Fibroblast of lung (primary cell): ENCODE data around the gene NEFH.

ENCODE experiments used
- CTCF ChIP-seq, 2 donors: IDR thresholded peaks in 1 of 2; conservative IDR thresholded peaks in 1 of 2; 1 replicate in 1 of 2; 2 replicates in 1 of 2; pipeline ENCODE4 v1.5.1; 2011 to 2012; ENCODE audit warnings: low read length in 2 of 2, control low read depth in 1 of 2, inconsistent platforms in 1 of 2, low read depth in 1 of 2, mild to moderate bottlenecking in 1 of 2
- EZH2 ChIP-seq: IDR thresholded peaks from 2 replicates; pipeline ENCODE4 v1.5.1; 2012; ENCODE audit warnings: low read length, control low read depth, mild to moderate bottlenecking; ENCODE audit errors: missing control alignments

DNA sequence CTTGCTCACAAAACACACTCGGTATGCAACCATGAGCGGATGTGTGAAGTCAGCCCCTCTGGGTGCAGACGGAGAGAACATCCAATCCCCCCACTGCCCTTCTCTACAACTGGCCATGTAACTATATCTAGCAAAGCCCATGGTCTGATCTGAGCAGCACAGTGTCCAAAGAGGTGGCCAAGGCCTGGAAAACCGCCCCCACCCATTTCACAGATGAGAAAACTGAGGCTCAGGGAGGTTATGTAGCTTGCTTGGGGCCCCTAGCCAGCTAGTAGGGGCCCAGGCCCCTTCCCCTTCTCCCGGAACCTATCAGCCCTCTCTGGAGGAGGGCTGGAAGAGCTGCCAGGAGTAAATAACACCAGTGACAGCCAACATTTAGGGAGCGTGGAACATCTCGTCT lies 15.4 kb upstream of the NEFH start:
- TF ChIP-seq CTCF (conservative IDR thresholded peaks at IDR 0.05 in 1 of 2, IDR thresholded peaks at IDR 0.05 in 1 of 2; ENCODE audit: low read depth in 1 of 2, low read length in 2 of 2): no peak
- no peak for TF ChIP-seq EZH2
